ENCODE results near the gene NAA38. TPM values are rescaled to one million over a fixed set of nuclear protein-coding genes. Genes with fewer than 3 reads are reported as not detected.

NAA38 gene
- total RNA-seq, 6 experiments from 2014 or later: 27.2 to 43.0 (median 30.8) TPM

GRCh38 chr17:7840441-7840840 lies 16.9 kb downstream of the NAA38 start:
- no peak for DNase-seq
- no peaks in the 10 kb centered on the region for H3K9me3 ChIP-seq
- peaks cover 0 to 4% (median 0%) of the 10 kb centered on the region in 4 donors for H3K36me3 ChIP-seq
- WGBS (ENCODE audit: insufficient coverage, low coverage, low lambda C conversion rate, missing lambda C conversion rate): 62% methylated on average over 1 of the region's 1 CpG
- TF ChIP-seq, protein P1, sequence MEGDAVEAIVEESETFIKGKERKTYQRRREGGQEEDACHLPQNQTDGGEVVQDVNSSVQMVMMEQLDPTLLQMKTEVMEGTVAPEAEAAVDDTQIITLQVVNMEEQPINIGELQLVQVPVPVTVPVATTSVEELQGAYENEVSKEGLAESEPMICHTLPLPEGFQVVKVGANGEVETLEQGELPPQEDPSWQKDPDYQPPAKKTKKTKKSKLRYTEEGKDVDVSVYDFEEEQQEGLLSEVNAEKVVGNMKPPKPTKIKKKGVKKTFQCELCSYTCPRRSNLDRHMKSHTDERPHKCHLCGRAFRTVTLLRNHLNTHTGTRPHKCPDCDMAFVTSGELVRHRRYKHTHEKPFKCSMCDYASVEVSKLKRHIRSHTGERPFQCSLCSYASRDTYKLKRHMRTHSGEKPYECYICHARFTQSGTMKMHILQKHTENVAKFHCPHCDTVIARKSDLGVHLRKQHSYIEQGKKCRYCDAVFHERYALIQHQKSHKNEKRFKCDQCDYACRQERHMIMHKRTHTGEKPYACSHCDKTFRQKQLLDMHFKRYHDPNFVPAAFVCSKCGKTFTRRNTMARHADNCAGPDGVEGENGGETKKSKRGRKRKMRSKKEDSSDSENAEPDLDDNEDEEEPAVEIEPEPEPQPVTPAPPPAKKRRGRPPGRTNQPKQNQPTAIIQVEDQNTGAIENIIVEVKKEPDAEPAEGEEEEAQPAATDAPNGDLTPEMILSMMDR (IDR thresholded peaks at IDR 0.05): no peak
- TF ChIP-seq POLR2A (IDR thresholded peaks at IDR 0.05): no peak
- no peak for ATAC-seq
- peaks cover 0 to 39% (median 8%) of the 10 kb centered on the region in 4 donors for H3K4me1 ChIP-seq
- H3K27me3 ChIP-seq: no peaks in the 10 kb centered on the region
- intact Hi-C loops (cut with DNase I): no loop called here
- no peak overlapping the region for H3K4me3 ChIP-seq
- peak overlapping the region in 1 of 3 donors; percentile 99 for H3K27ac ChIP-seq

GRCh38 chr17:7839876-7840261 lies 17.5 kb downstream of the NAA38 start:
- Histone ChIP-seq H3K27ac (peak overlapping the region in 1 of 3 donors; percentile 47), H3K9me3 (no peaks in the 10 kb centered on the region), H3K36me3 (no peaks in the 10 kb centered on the region), H3K4me1 (peaks cover 0 to 38% (median 5%) of the 10 kb centered on the region in 4 donors), H3K4me3 (no peak overlapping the region), H3K27me3 (no peaks in the 10 kb centered on the region)
- 56% methylated on average over 2 of the region's 2 CpGs for WGBS (ENCODE audit: insufficient coverage, low coverage, low lambda C conversion rate, missing lambda C conversion rate)
- ATAC-seq (no peak), DNase-seq (no peak)
- intact Hi-C loops (cut with DNase I): no loop called here
- TF ChIP-seq, protein P1 (IDR thresholded peaks at IDR 0.05): no peak
- TF ChIP-seq POLR2A (IDR thresholded peaks at IDR 0.05): no peak

GRCh38 chr17:7839190-7839875 lies 18.0 kb downstream of the NAA38 start:
- no peak for TF ChIP-seq POLR2A (IDR thresholded peaks at IDR 0.05)
- TF ChIP-seq, protein P1 (IDR thresholded peaks at IDR 0.05): no peak
- ATAC-seq (no peak), DNase-seq (peak in 2 of 3 donors; percentile 29 to 60)
- Histone ChIP-seq H3K4me1 (peaks cover 0 to 43% (median 5%) of the 10 kb centered on the region in 4 donors), H3K27me3 (no peaks in the 10 kb centered on the region), H3K36me3 (no peaks in the 10 kb centered on the region), H3K9me3 (no peaks in the 10 kb centered on the region), H3K27ac (peak overlapping the region in 2 of 3 donors; percentile 31 to 47), H3K4me3 (no peak overlapping the region)
- intact Hi-C loops (cut with DNase I): no loop called here
- WGBS (ENCODE audit: insufficient coverage, low coverage, low lambda C conversion rate, missing lambda C conversion rate): 0% methylated on average over 1 of the region's 6 CpGs

GRCh38 chr17:7838090-7839075 lies 19.0 kb downstream of the NAA38 start:
- 2% methylated on average over 9 of the region's 12 CpGs for WGBS (ENCODE audit: insufficient coverage, low coverage, low lambda C conversion rate, missing lambda C conversion rate)
- peak overlapping the region in 2 of 3 donors; percentile 70 to 73 for H3K4me3 ChIP-seq
- TF ChIP-seq, protein P1 (IDR thresholded peaks at IDR 0.05): no peak
- no peak for TF ChIP-seq POLR2A (IDR thresholded peaks at IDR 0.05)
- no peak for ATAC-seq
- peaks cover 0 to 47% (median 5%) of the 10 kb centered on the region in 4 donors for H3K4me1 ChIP-seq
- peak in 1 of 3 donors; percentile 67 for DNase-seq
- intact Hi-C loops (cut with DNase I): no loop called here
- no peaks in the 10 kb centered on the region for H3K27me3 ChIP-seq
- no peaks in the 10 kb centered on the region for H3K9me3 ChIP-seq
- no peaks in the 10 kb centered on the region for H3K36me3 ChIP-seq
- H3K27ac ChIP-seq: peak overlapping the region in 2 of 3 donors; percentile 97 to 99

Measured in right lobe of liver (tissue), 6 donors.